HG02884 (cell line): ENCODE results near the gene MS4A8.
A peak's percentile ranks its signal among the peaks of the same experiment; 100 is the strongest.
"Not testable (repeated sequence)": the region's sequence is repeated elsewhere in the genome, so short reads cannot be mapped to it uniquely, and the experiment has no call there.

ENCODE experiments used
- ATAC-seq: cut with Tn5 transposase; IDR thresholded peaks from one replicate; pipeline ENCODE4 v1.9.1; 2021; ENCODE audit warnings: mild to moderate bottlenecking, moderate library complexity; ENCODE audit not compliant: unreplicated experiment

MS4A8 gene

GRCh38 chr11:60724420-60724819 is 25.0 kb downstream of the MS4A8 start, which contains the start of gene MS4A18:
MS4A18 (plus strand) TSS chr11:60724720.
- ATAC-seq, result no peak

GRCh38 chr11:60725592-60725991 is 26.2 kb downstream of the MS4A8 start:
- no peak for ATAC-seq

GRCh38 chr11:60731586-60731985 is 32.2 kb downstream of the MS4A8 start:
- no peak for ATAC-seq

- ATAC-seq, result no peak
These were observed 34.9 kb downstream of the MS4A8 start for GRCh38 chr11:60734279-60734678.

GRCh38 chr11:60739114-60739513 is 39.7 kb downstream of the MS4A8 start:
- ATAC-seq, result no peak

GRCh38 chr11:60740573-60740972 is 41.2 kb downstream of the MS4A8 start:
- ATAC-seq, result no peak

- no peak for ATAC-seq
These were observed 42.0 kb downstream of the MS4A8 start for GRCh38 chr11:60741421-60741820.

- no peak for ATAC-seq
These were observed 43.6 kb downstream of the MS4A8 start for GRCh38 chr11:60743058-60743457.

GRCh38 chr11:60744114-60744513 is 44.7 kb downstream of the MS4A8 start:
- ATAC-seq, result no peak

- no peak for ATAC-seq
These were observed 48.0 kb downstream of the MS4A8 start for GRCh38 chr11:60747359-60747873.

GRCh38 chr11:60748225-60748624 is 48.8 kb downstream of the MS4A8 start:
- no peak for ATAC-seq

- ATAC-seq, result no peak
These were observed 49.4 kb downstream of the MS4A8 start for GRCh38 chr11:60748821-60749220.

- ATAC-seq, result no peak
These were observed 51.5 kb downstream of the MS4A8 start for GRCh38 chr11:60750911-60751310.

- no peak for ATAC-seq
These were observed 53.9 kb downstream of the MS4A8 start for GRCh38 chr11:60753309-60753708.

GRCh38 chr11:60754887-60755286 is 55.5 kb downstream of the MS4A8 start:
- ATAC-seq, result no peak

- no peak for ATAC-seq
These were observed 57.1 kb downstream of the MS4A8 start, which contains the start of gene MS4A15 for GRCh38 chr11:60756307-60757032. MS4A15 (plus strand) TSS chr11:60756867; CDS start chr11:60763734, 6,867 bp downstream.

GRCh38 chr11:60757231-60757800 is 57.9 kb downstream of the MS4A8 start:
- no peak for ATAC-seq

GRCh38 chr11:60758671-60759070 is 59.3 kb downstream of the MS4A8 start:
- not testable (repeated sequence) for ATAC-seq

- ATAC-seq, result not testable (repeated sequence)
These were observed 60.2 kb downstream of the MS4A8 start for GRCh38 chr11:60759438-60760225.

GRCh38 chr11:60761436-60762190 is 62.2 kb downstream of the MS4A8 start:
- peak; percentile 38 for ATAC-seq
